Measurements from ENCODE around the gene NFATC3. TPM values are rescaled to one million over a fixed set of nuclear protein-coding genes. Genes with fewer than 3 reads are reported as not detected.

NFATC3 gene
- total and polyA plus RNA-seq, 2 donors (not counting 1 experiment from before 2014, with no cell fraction given), result 33.4 to 115 TPM

- H4K20me1 ChIP-seq (ENCODE audit: control insufficient read depth, insufficient read depth, low read length, poor library complexity, severe bottlenecking), result peaks cover 77% of the 10 kb centered on the region
- no peak for DNase-seq
- no peaks in the 10 kb centered on the region for H3K9me3 ChIP-seq (ENCODE audit: control extremely low read depth in 1 of 3, control insufficient read depth in 2 of 3, insufficient read depth in 1 of 3, low read length in 2 of 3)
- Mint-ChIP-seq H3K9me3 (ENCODE audit: insufficient read depth) (no peaks in the 10 kb centered on the region), H3K27ac (no peak overlapping the region), H3K4me3 (no peak overlapping the region), H3K27me3 (no peaks in the 10 kb centered on the region), H3K4me1 (peaks cover 10% of the 10 kb centered on the region)
- intact Hi-C loops (cut with micrococcal nuclease), result no loop called here
- ATAC-seq (ENCODE audit: low read depth), result no peak
- H3K27ac ChIP-seq (ENCODE audit: low read length in 2 of 2), result no peak overlapping the region
- no peaks in the 10 kb centered on the region for H3K4me1 ChIP-seq (ENCODE audit: control insufficient read depth in 2 of 2, insufficient read depth in 2 of 2, low read length in 2 of 2)
- ChIA-PET CTCF (interaction anchor here (1.0 to 1.6 kb wide), 3 partner anchors 9 to 61 kb away, joined by 3 to 8 read pairs (median 4); partner anchors contain the start of gene NFATC3), POLR2A (no interaction called here)
- WGBS (ENCODE audit: insufficient coverage), result 100% methylated on average over 2 of the region's 3 CpGs
- H3K36me3 ChIP-seq (replicated peaks in 1 of 2; ENCODE audit: control extremely low read depth in 1 of 2, control insufficient read depth in 1 of 2, extremely low read depth in 1 of 2, insufficient read depth in 2 of 2, low read length in 1 of 2), result peaks cover 30 to 82% of the 10 kb centered on the region in 2 experiments
- no peak for TF ChIP-seq EZH2 (IDR thresholded peaks at IDR 0.05; ENCODE audit: borderline replicate concordance, insufficient read depth, low read depth, low read length, poor library complexity, severe bottlenecking)
- TF ChIP-seq CTCF (IDR thresholded peaks at IDR 0.05), result no peak
- no peak overlapping the region for H3K4me3 ChIP-seq (ENCODE audit: control extremely low read depth in 1 of 5, extremely low read depth in 1 of 5, insufficient read depth in 1 of 5, low read depth in 2 of 5, low read length in 4 of 5)
- no peak overlapping the region for H2AFZ ChIP-seq (ENCODE audit: insufficient read depth, low read depth, low read length, poor library complexity, severe bottlenecking)
- H3K79me2 ChIP-seq (ENCODE audit: control insufficient read depth, insufficient read depth, low read length), result peaks cover 70% of the 10 kb centered on the region
- no peak overlapping the region for H3K9ac ChIP-seq (ENCODE audit: low read length)
- no peak overlapping the region for H3K4me2 ChIP-seq (replicated peaks; ENCODE audit: low read depth, low read length, poor library complexity, severe bottlenecking)
- no peaks in the 10 kb centered on the region for H3K27me3 ChIP-seq (replicated peaks in 1 of 4; ENCODE audit: control extremely low read depth in 1 of 4, control insufficient read depth in 3 of 4, insufficient read depth in 4 of 4, low read length in 3 of 4)
Observed at GRCh38 chr16:68055395-68055794, 29.8 kb upstream of the NFATC3 start.

GRCh38 chr16:68059804-68060203 is 25.4 kb upstream of the NFATC3 start:
- ATAC-seq (ENCODE audit: low read depth), result no peak
- peaks cover 50% of the 10 kb centered on the region for H4K20me1 ChIP-seq (ENCODE audit: control insufficient read depth, insufficient read depth, low read length, poor library complexity, severe bottlenecking)
- H3K9me3 Mint-ChIP-seq (ENCODE audit: insufficient read depth), result no peaks in the 10 kb centered on the region
- no peaks in the 10 kb centered on the region for H3K9me3 ChIP-seq (ENCODE audit: control extremely low read depth in 1 of 3, control insufficient read depth in 2 of 3, insufficient read depth in 1 of 3, low read length in 2 of 3)
- no peak for TF ChIP-seq EZH2 (IDR thresholded peaks at IDR 0.05; ENCODE audit: borderline replicate concordance, insufficient read depth, low read depth, low read length, poor library complexity, severe bottlenecking)
- TF ChIP-seq CTCF (IDR thresholded peaks at IDR 0.05), result no peak
- peaks cover under 1 to 12% of the 10 kb centered on the region in 2 donors for H3K4me1 ChIP-seq (ENCODE audit: control insufficient read depth in 2 of 2, insufficient read depth in 2 of 2, low read length in 2 of 2)
- H3K27ac Mint-ChIP-seq, result peak overlapping the region; percentile 18
- H3K36me3 ChIP-seq (replicated peaks in 1 of 2; ENCODE audit: control extremely low read depth in 1 of 2, control insufficient read depth in 1 of 2, extremely low read depth in 1 of 2, insufficient read depth in 2 of 2, low read length in 1 of 2), result peaks cover 17 to 72% of the 10 kb centered on the region in 2 experiments
- no peak overlapping the region for H2AFZ ChIP-seq (ENCODE audit: insufficient read depth, low read depth, low read length, poor library complexity, severe bottlenecking)
- ChIA-PET POLR2A (no interaction called here), CTCF (interaction anchor here (0.7 kb wide), 1 partner anchor 579 kb away, joined by 3 read pairs; the partner anchor contains the start of gene ATP6V0D1)
- H3K27ac ChIP-seq (ENCODE audit: low read length in 2 of 2), result peak overlapping the region in 1 of 2 donors; percentile 11
- H3K79me2 ChIP-seq (ENCODE audit: control insufficient read depth, insufficient read depth, low read length), result peaks cover 32% of the 10 kb centered on the region
- H3K9ac ChIP-seq (ENCODE audit: low read length), result no peak overlapping the region
- no peak overlapping the region for H3K4me3 Mint-ChIP-seq
- H3K4me1 Mint-ChIP-seq, result peaks cover 11% of the 10 kb centered on the region
- no peak overlapping the region for H3K4me2 ChIP-seq (replicated peaks; ENCODE audit: low read depth, low read length, poor library complexity, severe bottlenecking)
- DNase-seq, result no peak
- intact Hi-C loops (cut with micrococcal nuclease), result no loop called here
- no peaks in the 10 kb centered on the region for H3K27me3 ChIP-seq (replicated peaks in 1 of 4; ENCODE audit: control extremely low read depth in 1 of 4, control insufficient read depth in 3 of 4, insufficient read depth in 4 of 4, low read length in 3 of 4)
- no peaks in the 10 kb centered on the region for H3K27me3 Mint-ChIP-seq
- no peak overlapping the region for H3K4me3 ChIP-seq (ENCODE audit: control extremely low read depth in 1 of 5, extremely low read depth in 1 of 5, insufficient read depth in 1 of 5, low read depth in 2 of 5, low read length in 4 of 5)

All from B cell (primary cell).